Spleen (tissue), 7 donors: ENCODE measurements around the gene CASP2.

Experiments
- POLR2A ChIP-seq, 3 donors: fragments of 450-650 bp; IDR thresholded peaks; one replicate each; pipeline ENCODE4 v1.5.1; 2017; ENCODE audit warnings: antibody characterized with exemption in 3 of 3, mild to moderate bottlenecking in 1 of 3
- TF ChIP-seq, protein P1 (sequence below), 11 experiments: fragments of 200-600 bp in 7 of 11; fragments of 450-650 bp in 4 of 11; sonication (generic) in 4 of 11; IDR thresholded peaks in 8 of 11; conservative IDR thresholded peaks in 3 of 11; 1 replicate in 7 of 11; 2 replicates in 4 of 11; pipeline versions ENCODE4 v1.4.0 to v1.8.0; 2016 to 2021; ENCODE audit warnings: antibody characterized with exemption in 11 of 11, inconsistent platforms in 4 of 11, mild to moderate bottlenecking in 1 of 11
- donor health status: DM: no; HTN: no; CAD: no; lungs with moderate emphysema.
- donor health status: DM: no; HTN: no; CAD: no.
- donor health status: DM: no; HTN: no; CAD: no.

DNA sequence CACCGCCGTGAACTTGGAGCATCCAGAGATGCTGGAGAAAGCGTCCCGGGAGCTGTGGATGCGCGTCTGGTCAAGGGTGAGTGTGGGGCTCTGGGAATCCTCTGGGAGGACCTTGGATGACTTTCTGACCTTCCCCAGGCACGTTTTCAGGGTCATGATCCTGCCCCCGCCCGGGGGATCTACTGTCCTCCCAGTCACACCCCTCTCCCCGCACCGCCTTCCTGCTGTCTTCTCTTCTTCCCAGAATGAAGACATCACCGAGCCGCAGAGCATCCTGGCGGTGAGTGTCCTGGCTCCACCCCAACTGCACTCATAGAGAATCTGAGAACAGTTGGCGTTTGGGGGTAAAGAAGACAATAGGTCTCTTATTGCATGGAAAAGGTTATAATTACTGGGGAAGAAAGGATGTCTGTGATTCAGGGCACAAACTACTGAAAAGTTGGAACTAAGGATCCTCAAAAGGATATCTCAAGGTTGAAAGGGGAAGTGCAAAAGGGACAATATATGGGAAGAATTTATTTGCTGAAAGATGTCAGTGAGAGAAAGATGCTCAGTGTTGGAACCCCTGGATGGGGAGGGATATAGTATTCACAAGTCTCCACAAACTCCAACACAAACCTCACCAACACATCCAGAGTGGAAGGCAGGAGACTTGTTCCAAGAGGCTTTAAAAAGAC, 23.0 kb upstream of the CASP2 start:
- TF ChIP-seq, protein P1, sequence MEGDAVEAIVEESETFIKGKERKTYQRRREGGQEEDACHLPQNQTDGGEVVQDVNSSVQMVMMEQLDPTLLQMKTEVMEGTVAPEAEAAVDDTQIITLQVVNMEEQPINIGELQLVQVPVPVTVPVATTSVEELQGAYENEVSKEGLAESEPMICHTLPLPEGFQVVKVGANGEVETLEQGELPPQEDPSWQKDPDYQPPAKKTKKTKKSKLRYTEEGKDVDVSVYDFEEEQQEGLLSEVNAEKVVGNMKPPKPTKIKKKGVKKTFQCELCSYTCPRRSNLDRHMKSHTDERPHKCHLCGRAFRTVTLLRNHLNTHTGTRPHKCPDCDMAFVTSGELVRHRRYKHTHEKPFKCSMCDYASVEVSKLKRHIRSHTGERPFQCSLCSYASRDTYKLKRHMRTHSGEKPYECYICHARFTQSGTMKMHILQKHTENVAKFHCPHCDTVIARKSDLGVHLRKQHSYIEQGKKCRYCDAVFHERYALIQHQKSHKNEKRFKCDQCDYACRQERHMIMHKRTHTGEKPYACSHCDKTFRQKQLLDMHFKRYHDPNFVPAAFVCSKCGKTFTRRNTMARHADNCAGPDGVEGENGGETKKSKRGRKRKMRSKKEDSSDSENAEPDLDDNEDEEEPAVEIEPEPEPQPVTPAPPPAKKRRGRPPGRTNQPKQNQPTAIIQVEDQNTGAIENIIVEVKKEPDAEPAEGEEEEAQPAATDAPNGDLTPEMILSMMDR (IDR thresholded peaks at IDR 0.05 in 8 of 11, conservative IDR thresholded peaks at IDR 0.05 in 3 of 11): no peak
- no peak for TF ChIP-seq POLR2A (IDR thresholded peaks at IDR 0.05)
